ENCODE data around the gene ZNF777. TPM values are rescaled to one million over a fixed set of nuclear protein-coding genes. Genes with fewer than 3 reads are reported as not detected.

The ZNF777 gene
- total and polyA plus RNA-seq, 2 of the 4 experiments (the other 2 are of a cell fraction): 3.2 to 6.5 TPM

- CTCF ChIA-PET: no interaction called here
- Histone ChIP-seq H3K23ac (ENCODE audit: low read depth, low read length) (no peak overlapping the region), H3K27ac (ENCODE audit: insufficient read depth, low read length) (no peak overlapping the region), H3K27me3 (ENCODE audit: control insufficient read depth, insufficient read depth, low read length) (no peaks in the 10 kb centered on the region), H3K4me1 (ENCODE audit: control insufficient read depth, insufficient read depth, low read length) (no peaks in the 10 kb centered on the region), H3K4me2 (ENCODE audit: low read depth, low read length) (no peak overlapping the region), H2BK5ac (ENCODE audit: low read depth, low read length, poor library complexity, severe bottlenecking) (no peak overlapping the region), H3K18ac (ENCODE audit: low read depth, low read length) (no peak overlapping the region), H2AK5ac (ENCODE audit: low read depth, low read length) (no peak overlapping the region), H3K4ac (ENCODE audit: low read depth, low read length) (no peak overlapping the region), H4K91ac (ENCODE audit: insufficient read depth, low read depth, low read length) (no peak overlapping the region), H3K36me3 (ENCODE audit: control insufficient read depth, insufficient read depth, low read length) (no peaks in the 10 kb centered on the region), H4K8ac (ENCODE audit: low read depth in 2 of 2, low read length in 2 of 2) (no peak overlapping the region), H2BK20ac (ENCODE audit: low read depth, low read length) (no peak overlapping the region), H3K56ac (ENCODE audit: extremely low read depth, insufficient read depth, low read length) (no peak overlapping the region), H2AFZ (replicated peaks; ENCODE audit: low read length, poor library complexity) (no peak overlapping the region), H3K9ac (ENCODE audit: low read depth, low read length) (no peak overlapping the region), H3K4me3 (ENCODE audit: insufficient read depth, low read depth, low read length) (no peak overlapping the region), H2BK15ac (ENCODE audit: low read depth, low read length) (no peak overlapping the region), H2AK9ac (replicated peaks; ENCODE audit: low read depth, low read length, poor library complexity) (no peak overlapping the region), H4K5ac (ENCODE audit: low read depth, low read length) (no peak overlapping the region), H4K20me1 (ENCODE audit: insufficient read depth, low read length) (no peaks in the 10 kb centered on the region), H2BK120ac (ENCODE audit: low read depth, low read length) (no peak overlapping the region), H3K9me1 (ENCODE audit: insufficient read depth, low read length) (no peaks in the 10 kb centered on the region), H3K9me3 (ENCODE audit: control insufficient read depth, insufficient read depth, low read length) (no peaks in the 10 kb centered on the region), H3K14ac (replicated peaks; ENCODE audit: low read depth, low read length) (no peak overlapping the region), H3K79me1 (ENCODE audit: low read depth in 1 of 2, low read length in 2 of 2) (no peaks in the 10 kb centered on the region)
- DNase-seq: no peak
- dilution Hi-C loops (cut with HindIII; ENCODE audit: low sequenced_read_pairs, unreplicated experiment) (no loop called here), in situ Hi-C loops (cut with MboI; ENCODE audit: low sequenced_read_pairs) (no loop called here), intact Hi-C loops (cut with micrococcal nuclease) (no loop called here)
- BruUV-seq (replicated peaks): no TSS peak
- WGBS, 2 experiments (ENCODE audit: extremely low coverage in 2 of 2, insufficient read length in 1 of 2): no CpG with 5 or more reads among the region's 6 CpGs
- ATAC-seq (ENCODE audit: low read depth): no peak
- TF ChIP-seq BHLHE40 (IDR thresholded peaks at IDR 0.05; ENCODE audit: low read depth, low read length) (no peak), FOS (IDR thresholded peaks at IDR 0.05; ENCODE audit: low read depth, low read length) (no peak), SMC3 (IDR thresholded peaks at IDR 0.05; ENCODE audit: low read depth, low read length) (no peak), NFE2L2 (IDR thresholded peaks at IDR 0.05; ENCODE audit: low read depth, low read length) (no peak), MAZ (IDR thresholded peaks at IDR 0.05; ENCODE audit: borderline replicate concordance, low read depth, low read length) (no peak), CHD1 (IDR thresholded peaks at IDR 0.05; ENCODE audit: low read depth, low read length) (no peak), RCOR1 (IDR thresholded peaks at IDR 0.05; ENCODE audit: insufficient replicate concordance, low read length) (no peak), MAFK (IDR thresholded peaks at IDR 0.05; ENCODE audit: low read depth, low read length) (no peak), POLR2A (IDR thresholded peaks at IDR 0.05; ENCODE audit: low read depth, low read length) (no peak), ELK1 (IDR thresholded peaks at IDR 0.05; ENCODE audit: borderline replicate concordance, low read depth, low read length) (no peak)
- TF ChIP-seq, protein P1, sequence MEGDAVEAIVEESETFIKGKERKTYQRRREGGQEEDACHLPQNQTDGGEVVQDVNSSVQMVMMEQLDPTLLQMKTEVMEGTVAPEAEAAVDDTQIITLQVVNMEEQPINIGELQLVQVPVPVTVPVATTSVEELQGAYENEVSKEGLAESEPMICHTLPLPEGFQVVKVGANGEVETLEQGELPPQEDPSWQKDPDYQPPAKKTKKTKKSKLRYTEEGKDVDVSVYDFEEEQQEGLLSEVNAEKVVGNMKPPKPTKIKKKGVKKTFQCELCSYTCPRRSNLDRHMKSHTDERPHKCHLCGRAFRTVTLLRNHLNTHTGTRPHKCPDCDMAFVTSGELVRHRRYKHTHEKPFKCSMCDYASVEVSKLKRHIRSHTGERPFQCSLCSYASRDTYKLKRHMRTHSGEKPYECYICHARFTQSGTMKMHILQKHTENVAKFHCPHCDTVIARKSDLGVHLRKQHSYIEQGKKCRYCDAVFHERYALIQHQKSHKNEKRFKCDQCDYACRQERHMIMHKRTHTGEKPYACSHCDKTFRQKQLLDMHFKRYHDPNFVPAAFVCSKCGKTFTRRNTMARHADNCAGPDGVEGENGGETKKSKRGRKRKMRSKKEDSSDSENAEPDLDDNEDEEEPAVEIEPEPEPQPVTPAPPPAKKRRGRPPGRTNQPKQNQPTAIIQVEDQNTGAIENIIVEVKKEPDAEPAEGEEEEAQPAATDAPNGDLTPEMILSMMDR (conservative IDR thresholded peaks at IDR 0.05; ENCODE audit: low read depth, low read length): no peak
- POLR2A ChIA-PET (ENCODE audit: unreplicated experiment): no interaction called here
Observed at GRCh38 chr7:149409895-149410294, 51.0 kb downstream of the ZNF777 start.

Measured in IMR-90 (cell line).